GM23338 (cell line): ENCODE results near the gene CRHR1. TPM values are rescaled to one million over a fixed set of nuclear protein-coding genes. Genes with fewer than 3 reads are reported as not detected.

Experiments used
- ATAC-seq: fragments of 200-7000 bp; cut with Tn5 transposase; 3 replicates; pipeline ENCODE4 v1.9.1; 2020
- DNase-seq: peaks from one replicate; pipeline ENCODE4 v3.0.0-alpha.2; 2015; ENCODE audit warnings: low spot score
- H2AFZ ChIP-seq: fragments of 200-600 bp; sonication (generic); 2 replicates; pipeline ENCODE4 v1.8.0; 2016; ENCODE audit warnings: antibody characterized with exemption, mild to moderate bottlenecking, moderate library complexity
- H3F3A ChIP-seq: fragments of 200-600 bp; sonication (generic); replicated peaks from 2 replicates; pipeline ENCODE4 v1.8.0; 2017; ENCODE audit warnings: antibody characterized with exemption, mixed run types, low read depth
- H3K27ac ChIP-seq: fragments of 200-600 bp; sonication (generic); 2 replicates; pipeline ENCODE4 v1.6.1; 2016; ENCODE audit warnings: low read depth
- H3K27me3 ChIP-seq: fragments of 200-600 bp; sonication (generic); 2 replicates; pipeline ENCODE4 v1.8.0; 2016; ENCODE audit warnings: mild to moderate bottlenecking, mixed run types, moderate library complexity; ENCODE audit not compliant: insufficient read depth
- H3K36me3 ChIP-seq: fragments of 200-600 bp; sonication (generic); 2 replicates; pipeline ENCODE4 v1.8.0; 2016; ENCODE audit warnings: mild to moderate bottlenecking; ENCODE audit not compliant: insufficient read depth
- H3K4me1 ChIP-seq: fragments of 200-600 bp; sonication (generic); 2 replicates; pipeline ENCODE4 v1.8.0; 2016; ENCODE audit warnings: mild to moderate bottlenecking, moderate library complexity; ENCODE audit not compliant: insufficient read depth
- H3K4me2 ChIP-seq: fragments of 200-600 bp; sonication (generic); 2 replicates; pipeline ENCODE4 v1.7.1; 2017; ENCODE audit warnings: mixed run types
- H3K4me3 ChIP-seq: fragments of 200-600 bp; sonication (generic); 2 replicates; pipeline ENCODE4 v1.6.1; 2016; ENCODE audit warnings: mixed run types
- H3K79me2 ChIP-seq: fragments of 200-600 bp; sonication (generic); replicated peaks from 2 replicates; pipeline ENCODE4 v1.8.0; 2017; ENCODE audit warnings: mild to moderate bottlenecking; ENCODE audit not compliant: insufficient read depth
- H3K9me2 ChIP-seq: fragments of 200-600 bp; sonication (generic); 2 replicates; pipeline ENCODE4 v1.8.0; 2017; ENCODE audit not compliant: insufficient read depth
- H4K20me1 ChIP-seq: fragments of 200-600 bp; sonication (generic); replicated peaks from 2 replicates; pipeline ENCODE4 v1.8.0; 2017; ENCODE audit warnings: mild to moderate bottlenecking; ENCODE audit not compliant: insufficient read depth
- H3K27ac Mint-ChIP-seq: 2 replicates; pipeline ENCODE4 v1.8.0; 2020; ENCODE audit warnings: inconsistent platforms, mild to moderate bottlenecking, moderate library complexity, mixed read lengths
- H3K27me3 Mint-ChIP-seq: 3 replicates; pipeline ENCODE4 v1.8.0; 2022; ENCODE audit warnings: low read depth, mild to moderate bottlenecking, moderate library complexity, mixed read lengths, inconsistent platforms; ENCODE audit not compliant: insufficient read depth, poor library complexity
- H3K36me3 Mint-ChIP-seq: 3 replicates; pipeline ENCODE4 v1.8.0; 2021; ENCODE audit warnings: low read depth, mild to moderate bottlenecking, inconsistent platforms, moderate library complexity, mixed read lengths
- H3K4me1 Mint-ChIP-seq: 3 replicates; pipeline ENCODE4 v1.8.0; 2020; ENCODE audit warnings: mild to moderate bottlenecking, inconsistent platforms, mixed read lengths
- H3K4me3 Mint-ChIP-seq: 3 replicates; pipeline ENCODE4 v1.8.0; 2021; ENCODE audit warnings: moderate library complexity, mild to moderate bottlenecking, inconsistent platforms, mixed read lengths
- H3K9me3 Mint-ChIP-seq: 3 replicates; pipeline ENCODE4 v1.8.0; 2020; ENCODE audit warnings: moderate library complexity, mild to moderate bottlenecking, inconsistent platforms, mixed read lengths
- CREB1 ChIP-seq: fragments of 250-450 bp; sonication (Bioruptor Pico); IDR thresholded peaks from 2 replicates; pipeline ENCODE4 v1.5.0; 2020; ENCODE audit warnings: low read depth, mild to moderate bottlenecking, moderate library complexity
- EZH2 ChIP-seq: fragments of 200-600 bp; sonication (generic); IDR thresholded peaks from one replicate; pipeline ENCODE4 v1.8.0; 2017; ENCODE audit warnings: antibody characterized with exemption, mild to moderate bottlenecking, low read depth; ENCODE audit not compliant: unreplicated experiment
- EZH2phosphoT487 ChIP-seq: fragments of 200-600 bp; sonication (generic); IDR thresholded peaks from one replicate; pipeline ENCODE4 v1.8.1; 2018; ENCODE audit warnings: antibody characterized with exemption; ENCODE audit not compliant: unreplicated experiment
- JUNB ChIP-seq: IDR thresholded peaks from one replicate; pipeline ENCODE4 v1.6.1; 2016; ENCODE audit warnings: antibody characterized with exemption; ENCODE audit not compliant: unreplicated experiment
- NANOG ChIP-seq: IDR thresholded peaks from 2 replicates; pipeline ENCODE4 v1.6.1; 2016; ENCODE audit warnings: antibody characterized with exemption, borderline replicate concordance
- POLR2AphosphoS5 ChIP-seq: IDR thresholded peaks from 2 replicates; pipeline ENCODE4 v1.6.1; 2016; ENCODE audit warnings: antibody characterized with exemption, low read depth
- STAT1 ChIP-seq: IDR thresholded peaks from one replicate; pipeline ENCODE4 v1.6.1; 2016; ENCODE audit warnings: antibody characterized with exemption; ENCODE audit not compliant: unreplicated experiment
- ZNF114 ChIP-seq: fragments of 250-450 bp; sonication (Bioruptor Pico); IDR thresholded peaks from 2 replicates; pipeline ENCODE4 v1.5.0; 2020; ENCODE audit warnings: mild to moderate bottlenecking, moderate library complexity
- ZNF331 ChIP-seq: fragments of 250-450 bp; sonication (Bioruptor Pico); IDR thresholded peaks from 2 replicates; pipeline ENCODE4 v1.5.0; 2020; ENCODE audit warnings: low read depth, mild to moderate bottlenecking, moderate library complexity
- polyA plus RNA-seq: library from polyadenylated mRNA; unstranded; fragments of >200 nt; fragmentation: Nextera tagmentation; extraction: Ambion mirVana; gene quantifications from 2 replicates; pipeline ENCODE4 v1.2.1, GENCODE V29; 2016
- total RNA-seq: library from RNA; depleted of rRNA; stranded (reverse); fragments of >200 nt; shearing (Covaris generic); gene quantifications from 2 replicates; pipeline ENCODE4 v1.2.3, GENCODE V29; 2014
- TF ChIP-seq, protein P1 (sequence below): fragments of 250-450 bp; sonication (Bioruptor Pico); IDR thresholded peaks from 2 replicates; pipeline ENCODE4 v1.5.0; 2020; ENCODE audit warnings: mild to moderate bottlenecking, moderate library complexity
- TF ChIP-seq, protein P2 (sequence below): IDR thresholded peaks from one replicate; pipeline ENCODE4 v1.6.1; 2018; ENCODE audit warnings: antibody characterized with exemption; ENCODE audit not compliant: unreplicated experiment
- TF ChIP-seq, protein P3 (sequence below), 2 experiments: fragments of 200-600 bp in 1 of 2; sonication (generic) in 1 of 2; conservative IDR thresholded peaks; 2 replicates each; pipeline versions ENCODE4 v1.5.1 to v1.6.1; 2016 to 2017; ENCODE audit warnings: antibody characterized with exemption in 2 of 2, low read depth in 2 of 2, mild to moderate bottlenecking in 2 of 2, moderate library complexity in 1 of 2

CRHR1 gene
- total and polyA plus RNA-seq, 2 experiments from 2014 or later: 0.19 to 0.76 TPM

GRCh38 chr17:45851022-45851421, 66.9 kb downstream of the CRHR1 start:
- TF ChIP-seq, protein P1, sequence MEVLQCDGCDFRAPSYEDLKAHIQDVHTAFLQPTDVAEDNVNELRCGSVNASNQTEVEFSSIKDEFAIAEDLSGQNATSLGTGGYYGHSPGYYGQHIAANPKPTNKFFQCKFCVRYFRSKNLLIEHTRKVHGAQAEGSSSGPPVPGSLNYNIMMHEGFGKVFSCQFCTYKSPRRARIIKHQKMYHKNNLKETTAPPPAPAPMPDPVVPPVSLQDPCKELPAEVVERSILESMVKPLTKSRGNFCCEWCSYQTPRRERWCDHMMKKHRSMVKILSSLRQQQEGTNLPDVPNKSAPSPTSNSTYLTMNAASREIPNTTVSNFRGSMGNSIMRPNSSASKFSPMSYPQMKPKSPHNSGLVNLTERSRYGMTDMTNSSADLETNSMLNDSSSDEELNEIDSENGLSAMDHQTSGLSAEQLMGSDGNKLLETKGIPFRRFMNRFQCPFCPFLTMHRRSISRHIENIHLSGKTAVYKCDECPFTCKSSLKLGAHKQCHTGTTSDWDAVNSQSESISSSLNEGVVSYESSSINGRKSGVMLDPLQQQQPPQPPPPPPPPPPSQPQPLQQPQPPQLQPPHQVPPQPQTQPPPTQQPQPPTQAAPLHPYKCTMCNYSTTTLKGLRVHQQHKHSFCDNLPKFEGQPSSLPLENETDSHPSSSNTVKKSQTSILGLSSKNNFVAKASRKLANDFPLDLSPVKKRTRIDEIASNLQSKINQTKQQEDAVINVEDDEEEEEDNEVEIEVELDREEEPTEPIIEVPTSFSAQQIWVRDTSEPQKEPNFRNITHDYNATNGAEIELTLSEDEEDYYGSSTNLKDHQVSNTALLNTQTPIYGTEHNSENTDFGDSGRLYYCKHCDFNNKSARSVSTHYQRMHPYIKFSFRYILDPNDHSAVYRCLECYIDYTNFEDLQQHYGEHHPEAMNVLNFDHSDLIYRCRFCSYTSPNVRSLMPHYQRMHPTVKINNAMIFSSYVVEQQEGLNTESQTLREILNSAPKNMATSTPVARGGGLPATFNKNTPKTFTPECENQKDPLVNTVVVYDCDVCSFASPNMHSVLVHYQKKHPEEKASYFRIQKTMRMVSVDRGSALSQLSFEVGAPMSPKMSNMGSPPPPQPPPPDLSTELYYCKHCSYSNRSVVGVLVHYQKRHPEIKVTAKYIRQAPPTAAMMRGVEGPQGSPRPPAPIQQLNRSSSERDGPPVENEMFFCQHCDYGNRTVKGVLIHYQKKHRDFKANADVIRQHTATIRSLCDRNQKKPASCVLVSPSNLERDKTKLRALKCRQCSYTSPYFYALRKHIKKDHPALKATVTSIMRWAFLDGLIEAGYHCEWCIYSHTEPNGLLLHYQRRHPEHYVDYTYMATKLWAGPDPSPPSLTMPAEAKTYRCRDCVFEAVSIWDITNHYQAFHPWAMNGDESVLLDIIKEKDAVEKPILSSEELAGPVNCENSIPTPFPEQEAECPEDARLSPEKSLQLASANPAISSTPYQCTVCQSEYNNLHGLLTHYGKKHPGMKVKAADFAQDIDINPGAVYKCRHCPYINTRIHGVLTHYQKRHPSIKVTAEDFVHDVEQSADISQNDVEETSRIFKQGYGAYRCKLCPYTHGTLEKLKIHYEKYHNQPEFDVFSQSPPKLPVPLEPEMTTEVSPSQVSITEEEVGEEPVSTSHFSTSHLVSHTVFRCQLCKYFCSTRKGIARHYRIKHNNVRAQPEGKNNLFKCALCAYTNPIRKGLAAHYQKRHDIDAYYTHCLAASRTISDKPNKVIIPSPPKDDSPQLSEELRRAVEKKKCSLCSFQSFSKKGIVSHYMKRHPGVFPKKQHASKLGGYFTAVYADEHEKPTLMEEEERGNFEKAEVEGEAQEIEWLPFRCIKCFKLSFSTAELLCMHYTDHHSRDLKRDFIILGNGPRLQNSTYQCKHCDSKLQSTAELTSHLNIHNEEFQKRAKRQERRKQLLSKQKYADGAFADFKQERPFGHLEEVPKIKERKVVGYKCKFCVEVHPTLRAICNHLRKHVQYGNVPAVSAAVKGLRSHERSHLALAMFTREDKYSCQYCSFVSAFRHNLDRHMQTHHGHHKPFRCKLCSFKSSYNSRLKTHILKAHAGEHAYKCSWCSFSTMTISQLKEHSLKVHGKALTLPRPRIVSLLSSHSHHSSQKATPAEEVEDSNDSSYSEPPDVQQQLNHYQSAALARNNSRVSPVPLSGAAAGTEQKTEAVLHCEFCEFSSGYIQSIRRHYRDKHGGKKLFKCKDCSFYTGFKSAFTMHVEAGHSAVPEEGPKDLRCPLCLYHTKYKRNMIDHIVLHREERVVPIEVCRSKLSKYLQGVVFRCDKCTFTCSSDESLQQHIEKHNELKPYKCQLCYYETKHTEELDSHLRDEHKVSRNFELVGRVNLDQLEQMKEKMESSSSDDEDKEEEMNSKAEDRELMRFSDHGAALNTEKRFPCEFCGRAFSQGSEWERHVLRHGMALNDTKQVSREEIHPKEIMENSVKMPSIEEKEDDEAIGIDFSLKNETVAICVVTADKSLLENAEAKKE (CRISPR knock-in tag): no peak
- TF ChIP-seq NANOG: no peak
- TF ChIP-seq JUNB: no peak
- no peak for TF ChIP-seq ZNF114 (CRISPR knock-in tag)
- TF ChIP-seq EZH2phosphoT487: no peak
- TF ChIP-seq, protein P2, sequence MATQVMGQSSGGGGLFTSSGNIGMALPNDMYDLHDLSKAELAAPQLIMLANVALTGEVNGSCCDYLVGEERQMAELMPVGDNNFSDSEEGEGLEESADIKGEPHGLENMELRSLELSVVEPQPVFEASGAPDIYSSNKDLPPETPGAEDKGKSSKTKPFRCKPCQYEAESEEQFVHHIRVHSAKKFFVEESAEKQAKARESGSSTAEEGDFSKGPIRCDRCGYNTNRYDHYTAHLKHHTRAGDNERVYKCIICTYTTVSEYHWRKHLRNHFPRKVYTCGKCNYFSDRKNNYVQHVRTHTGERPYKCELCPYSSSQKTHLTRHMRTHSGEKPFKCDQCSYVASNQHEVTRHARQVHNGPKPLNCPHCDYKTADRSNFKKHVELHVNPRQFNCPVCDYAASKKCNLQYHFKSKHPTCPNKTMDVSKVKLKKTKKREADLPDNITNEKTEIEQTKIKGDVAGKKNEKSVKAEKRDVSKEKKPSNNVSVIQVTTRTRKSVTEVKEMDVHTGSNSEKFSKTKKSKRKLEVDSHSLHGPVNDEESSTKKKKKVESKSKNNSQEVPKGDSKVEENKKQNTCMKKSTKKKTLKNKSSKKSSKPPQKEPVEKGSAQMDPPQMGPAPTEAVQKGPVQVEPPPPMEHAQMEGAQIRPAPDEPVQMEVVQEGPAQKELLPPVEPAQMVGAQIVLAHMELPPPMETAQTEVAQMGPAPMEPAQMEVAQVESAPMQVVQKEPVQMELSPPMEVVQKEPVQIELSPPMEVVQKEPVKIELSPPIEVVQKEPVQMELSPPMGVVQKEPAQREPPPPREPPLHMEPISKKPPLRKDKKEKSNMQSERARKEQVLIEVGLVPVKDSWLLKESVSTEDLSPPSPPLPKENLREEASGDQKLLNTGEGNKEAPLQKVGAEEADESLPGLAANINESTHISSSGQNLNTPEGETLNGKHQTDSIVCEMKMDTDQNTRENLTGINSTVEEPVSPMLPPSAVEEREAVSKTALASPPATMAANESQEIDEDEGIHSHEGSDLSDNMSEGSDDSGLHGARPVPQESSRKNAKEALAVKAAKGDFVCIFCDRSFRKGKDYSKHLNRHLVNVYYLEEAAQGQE: no peak
- TF ChIP-seq STAT1: no peak
- TF ChIP-seq CREB1 (CRISPR knock-in tag): no peak
- TF ChIP-seq EZH2: no peak
- TF ChIP-seq ZNF331: no peak
- TF ChIP-seq, protein P3, sequence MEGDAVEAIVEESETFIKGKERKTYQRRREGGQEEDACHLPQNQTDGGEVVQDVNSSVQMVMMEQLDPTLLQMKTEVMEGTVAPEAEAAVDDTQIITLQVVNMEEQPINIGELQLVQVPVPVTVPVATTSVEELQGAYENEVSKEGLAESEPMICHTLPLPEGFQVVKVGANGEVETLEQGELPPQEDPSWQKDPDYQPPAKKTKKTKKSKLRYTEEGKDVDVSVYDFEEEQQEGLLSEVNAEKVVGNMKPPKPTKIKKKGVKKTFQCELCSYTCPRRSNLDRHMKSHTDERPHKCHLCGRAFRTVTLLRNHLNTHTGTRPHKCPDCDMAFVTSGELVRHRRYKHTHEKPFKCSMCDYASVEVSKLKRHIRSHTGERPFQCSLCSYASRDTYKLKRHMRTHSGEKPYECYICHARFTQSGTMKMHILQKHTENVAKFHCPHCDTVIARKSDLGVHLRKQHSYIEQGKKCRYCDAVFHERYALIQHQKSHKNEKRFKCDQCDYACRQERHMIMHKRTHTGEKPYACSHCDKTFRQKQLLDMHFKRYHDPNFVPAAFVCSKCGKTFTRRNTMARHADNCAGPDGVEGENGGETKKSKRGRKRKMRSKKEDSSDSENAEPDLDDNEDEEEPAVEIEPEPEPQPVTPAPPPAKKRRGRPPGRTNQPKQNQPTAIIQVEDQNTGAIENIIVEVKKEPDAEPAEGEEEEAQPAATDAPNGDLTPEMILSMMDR (conservative IDR thresholded peaks at IDR 0.05; ENCODE audit: low read depth in 2 of 2): no peak
- TF ChIP-seq POLR2AphosphoS5: no peak
- peaks cover 21% of the 10 kb centered on the region for H3K27me3 Mint-ChIP-seq

More at GRCh38 chr17:45851022-45851421, 66.9 kb downstream of the CRHR1 start:
- ATAC-seq (no peak), DNase-seq (no peak)
- Mint-ChIP-seq H3K9me3 (0 out of 3 replicates have a peak, but pooled peaks cover 5% of the 10 kb centered on the region), H3K36me3 (no peaks in the 10 kb centered on the region), H3K4me1 (no peaks in the 10 kb centered on the region), H3K27ac (no peak overlapping the region), H3K4me3 (no peak overlapping the region)
- H3F3A ChIP-seq: no peaks in the 10 kb centered on the region
- H3K27ac ChIP-seq: no peak overlapping the region
- no peaks in the 10 kb centered on the region for H3K4me1 ChIP-seq
- H3K79me2 ChIP-seq: no peaks in the 10 kb centered on the region
- H3K4me3 ChIP-seq: no peak overlapping the region
- no peaks in the 10 kb centered on the region for H3K36me3 ChIP-seq
- no peak overlapping the region for H2AFZ ChIP-seq
- H3K27me3 ChIP-seq: no peaks in the 10 kb centered on the region
- H4K20me1 ChIP-seq: no peaks in the 10 kb centered on the region
- H3K4me2 ChIP-seq: no peak overlapping the region
- H3K9me2 ChIP-seq: no peaks in the 10 kb centered on the region
